ENCODE measurements around the gene CYP27B1. TPM values are rescaled to one million over a fixed set of nuclear protein-coding genes. Genes with fewer than 3 reads are reported as not detected.

The CYP27B1 gene
- total RNA-seq, 1 experiment from 2014 or later = 1.2 TPM

DNA sequence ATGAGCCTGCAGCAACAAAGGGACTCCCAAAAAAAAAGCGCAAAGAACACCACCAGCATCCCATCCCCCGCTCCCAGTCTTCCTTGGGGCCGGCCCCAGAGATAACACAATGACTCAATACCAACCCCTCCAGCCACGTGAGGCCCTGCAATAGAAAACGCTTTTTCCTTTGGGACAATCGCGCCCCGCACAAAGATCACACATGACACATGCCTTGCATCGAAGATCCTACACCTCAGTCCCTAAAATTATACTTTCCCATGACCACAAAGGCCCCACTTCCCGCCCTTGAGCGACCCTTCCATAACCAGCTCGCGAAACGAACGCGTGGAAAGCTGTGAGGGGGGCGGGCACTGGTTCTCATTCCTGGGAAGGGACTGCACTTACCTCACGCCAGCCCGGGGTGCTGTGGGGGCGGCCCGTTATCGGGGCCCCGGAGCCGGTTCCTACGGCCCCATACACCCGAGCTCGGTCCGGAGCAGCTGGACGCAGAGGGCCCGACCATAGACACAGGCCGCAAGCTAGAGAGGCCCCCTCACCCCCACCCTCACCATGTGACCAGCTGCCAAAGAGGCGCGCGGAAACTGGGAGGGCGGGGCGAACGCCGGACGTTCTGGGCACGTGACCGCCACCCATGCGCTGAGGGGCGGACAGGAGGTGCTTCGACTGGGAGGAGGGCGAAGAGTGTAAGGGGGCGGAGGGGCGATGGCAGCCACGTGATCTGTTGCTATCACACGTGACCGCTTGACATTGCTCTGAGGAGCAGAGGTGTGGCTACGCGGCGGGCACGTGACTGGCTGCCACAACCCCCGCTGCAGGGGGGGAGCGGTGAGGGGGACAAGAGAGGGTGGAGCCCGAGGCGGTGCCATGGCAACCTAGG, 14.8 kb downstream of the CYP27B1 start, which contains the start of gene CDK4:
Gene CDK4, minus strand, starts transcription at position 523 of the 880 bp plus-strand sequence. CDS start 593 bp downstream, outside the sequence.
- DNase-seq (ENCODE audit: low read depth) = peak; percentile 99

DNA sequence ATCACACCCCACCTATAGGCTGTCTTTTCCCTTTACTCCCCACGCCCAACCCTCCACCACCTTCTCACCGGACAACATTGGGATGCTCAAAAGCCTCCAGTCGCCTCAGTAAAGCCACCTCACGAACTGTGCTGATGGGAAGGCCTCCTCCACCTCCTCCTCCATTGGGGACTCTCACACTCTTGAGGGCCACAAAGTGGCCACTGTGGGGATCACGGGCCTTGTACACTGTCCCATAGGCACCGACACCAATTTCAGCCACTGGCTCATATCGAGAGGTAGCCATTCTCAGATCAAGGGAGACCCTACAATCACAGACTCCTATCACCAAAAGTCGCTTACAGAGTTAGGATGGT, 15.5 kb downstream of the CYP27B1 start:
- no peak for DNase-seq (ENCODE audit: low read depth)

DNA sequence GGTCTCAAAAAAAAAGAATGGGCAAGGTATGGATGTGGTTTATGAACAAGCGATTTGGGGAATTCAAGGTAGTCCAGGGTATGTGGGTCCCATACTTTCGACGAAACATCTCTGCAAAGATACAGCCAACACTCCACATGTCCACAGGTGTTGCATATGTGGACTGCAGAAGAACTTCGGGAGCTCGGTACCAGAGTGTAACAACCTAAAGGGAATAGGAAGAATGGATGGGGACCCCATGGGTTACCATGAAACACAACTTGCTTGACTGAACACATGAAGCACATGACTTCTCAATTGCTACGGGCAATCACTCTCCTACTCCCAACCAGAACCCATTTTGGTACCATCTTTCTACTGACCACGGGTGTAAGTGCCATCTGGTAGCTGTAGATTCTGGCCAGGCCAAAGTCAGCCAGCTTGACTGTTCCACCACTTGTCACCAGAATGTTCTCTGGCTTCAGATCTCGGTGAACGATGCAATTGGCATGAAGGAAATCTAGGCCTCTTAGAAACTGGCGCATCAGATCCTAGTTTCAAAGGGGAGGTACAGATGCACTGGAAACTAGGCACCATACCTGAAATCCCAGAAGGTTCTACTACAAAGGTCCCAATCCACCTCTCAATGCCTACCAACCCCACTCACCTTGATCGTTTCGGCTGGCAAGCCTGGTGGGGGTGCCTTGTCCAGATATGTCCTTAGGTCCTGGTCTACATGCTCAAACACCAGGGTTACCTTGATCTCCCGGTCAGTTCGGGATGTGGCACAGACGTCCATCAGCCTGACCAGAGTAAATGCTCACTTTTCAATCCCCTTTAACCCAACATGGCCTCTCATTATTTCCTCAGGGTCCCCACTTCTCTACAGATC, 16.1 kb downstream of the CYP27B1 start:
- no peak for DNase-seq (ENCODE audit: low read depth)

DNA sequence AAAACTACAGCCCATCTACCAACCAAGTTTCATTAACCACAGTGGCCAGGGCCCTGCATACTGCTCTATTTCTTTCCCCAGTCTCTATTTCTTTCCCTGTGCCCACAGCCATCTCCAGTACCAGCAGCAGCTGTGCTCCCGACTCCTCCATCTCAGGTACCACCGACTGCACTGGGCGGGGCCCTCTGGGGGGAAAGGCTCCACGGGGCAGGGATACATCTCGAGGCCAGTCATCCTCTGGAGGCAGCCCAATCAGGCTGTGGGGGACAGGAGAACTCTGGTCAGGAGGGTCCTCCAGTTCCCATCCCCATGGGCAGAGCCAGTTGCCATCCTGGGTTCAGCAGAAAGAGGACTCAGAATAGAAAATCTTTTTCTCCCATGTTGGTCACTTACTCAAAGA, 17.8 kb downstream of the CYP27B1 start:
- DNase-seq (ENCODE audit: low read depth) = no peak

DNA sequence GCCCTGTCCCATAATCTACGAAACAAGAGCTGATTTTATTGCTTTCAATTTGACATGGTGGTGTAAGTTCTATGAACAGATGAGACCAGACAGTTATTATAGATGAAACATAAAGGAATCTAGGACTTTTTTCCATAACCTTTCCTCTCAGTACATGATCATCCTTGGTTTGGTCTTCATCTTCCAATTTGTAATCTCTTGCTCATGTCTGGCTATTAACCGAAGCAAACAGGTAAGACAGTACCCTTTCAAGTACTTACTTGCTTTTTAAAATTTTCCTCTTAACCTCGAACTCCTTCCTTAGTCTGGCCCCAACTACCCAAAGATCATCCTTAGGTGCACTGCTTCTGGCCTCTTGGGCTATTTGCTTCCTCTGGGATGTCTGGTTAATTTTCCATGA, 20.9 kb downstream of the CYP27B1 start:
- no peak for DNase-seq (ENCODE audit: low read depth)

DNA sequence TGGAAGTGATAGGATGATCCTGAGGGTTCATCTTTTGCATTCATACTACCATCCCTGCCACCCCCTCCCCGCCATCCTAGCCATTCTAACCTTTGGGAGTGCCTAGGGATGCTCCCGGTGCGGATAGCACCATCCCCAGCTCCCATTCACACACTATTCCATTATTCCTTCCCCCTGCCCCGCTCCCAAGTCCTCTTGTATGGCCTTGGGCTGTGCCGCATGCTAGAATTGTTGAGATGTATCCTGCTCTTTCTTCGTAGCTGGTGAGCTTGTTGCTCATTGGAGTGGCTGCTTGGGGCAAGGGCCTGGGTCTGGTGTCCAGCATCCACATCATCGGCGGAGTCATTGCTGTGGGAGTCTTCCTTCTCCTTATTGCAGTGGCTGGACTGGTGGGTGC, 21.4 kb downstream of the CYP27B1 start:
- no peak for DNase-seq (ENCODE audit: low read depth)

DNA sequence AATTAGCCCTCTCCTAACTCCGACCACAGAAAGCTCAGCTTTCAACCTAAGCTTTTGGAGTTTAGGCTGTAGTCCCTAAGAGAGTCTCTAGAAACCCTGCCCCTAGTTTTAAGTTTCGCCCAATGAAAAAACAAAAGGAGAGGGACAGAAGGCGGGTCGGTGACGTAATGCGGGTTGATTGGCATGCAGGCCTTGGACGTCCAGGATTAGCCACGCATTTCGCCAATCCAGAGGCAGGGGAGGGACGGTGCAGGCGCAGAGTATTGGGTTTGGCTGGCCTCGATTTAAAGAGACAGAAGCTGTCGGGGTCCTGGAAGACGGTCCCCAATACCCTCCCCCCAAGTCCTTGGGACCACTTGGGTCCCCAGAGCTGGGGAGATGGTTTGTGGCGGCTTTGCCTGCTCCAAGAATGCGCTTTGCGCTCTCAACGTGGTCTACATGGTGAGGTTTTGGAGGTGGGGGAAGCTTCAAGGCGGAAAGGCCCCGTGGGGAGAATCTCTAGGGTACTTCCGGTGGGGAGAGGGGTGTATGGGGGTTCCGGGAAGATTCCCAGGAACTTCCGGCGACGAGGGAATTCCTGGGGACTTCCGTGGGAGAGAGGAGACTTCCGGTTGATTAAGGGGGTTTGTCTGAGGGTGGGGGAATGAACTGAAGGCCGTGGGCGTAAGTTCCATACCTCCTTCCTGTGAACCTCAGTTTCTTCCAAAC, 21.9 kb downstream of the CYP27B1 start, which contains the start of gene TSPAN31:
Gene TSPAN31, plus strand, starts transcription at position 263 of the 708 bp plus-strand sequence. Its CDS starts 116 bp downstream, at position 379.
- peak; percentile 98 for DNase-seq (ENCODE audit: low read depth)

DNA sequence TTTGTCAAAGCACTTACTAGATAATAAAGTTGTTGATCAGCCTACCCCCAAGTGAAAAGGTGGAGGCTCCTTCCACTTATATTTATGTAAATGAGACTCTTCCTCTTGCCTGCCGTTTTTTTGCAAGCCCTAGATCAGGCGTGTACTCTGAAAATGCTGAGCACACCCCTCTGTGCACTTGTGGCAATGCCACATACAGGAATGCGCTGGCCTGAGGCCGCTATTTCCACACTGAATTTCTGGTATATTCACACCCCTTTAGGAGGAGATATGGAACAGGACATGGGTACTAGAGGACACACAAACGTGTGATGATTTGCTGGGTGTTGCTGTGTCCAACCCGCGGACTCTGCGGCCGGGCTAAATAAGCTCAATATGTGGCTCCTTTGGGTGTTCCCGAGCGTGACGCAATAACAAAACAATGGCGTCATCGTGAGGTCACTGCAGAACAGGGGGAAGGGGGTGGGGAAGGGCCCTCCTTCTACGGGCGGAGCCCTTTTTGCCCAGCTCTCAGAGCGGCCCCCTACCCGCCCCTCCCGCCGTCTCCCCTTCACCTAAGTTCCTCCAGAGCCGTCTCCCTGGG, 22.6 kb downstream of the CYP27B1 start:
- DNase-seq (ENCODE audit: low read depth) = no peak

DNA sequence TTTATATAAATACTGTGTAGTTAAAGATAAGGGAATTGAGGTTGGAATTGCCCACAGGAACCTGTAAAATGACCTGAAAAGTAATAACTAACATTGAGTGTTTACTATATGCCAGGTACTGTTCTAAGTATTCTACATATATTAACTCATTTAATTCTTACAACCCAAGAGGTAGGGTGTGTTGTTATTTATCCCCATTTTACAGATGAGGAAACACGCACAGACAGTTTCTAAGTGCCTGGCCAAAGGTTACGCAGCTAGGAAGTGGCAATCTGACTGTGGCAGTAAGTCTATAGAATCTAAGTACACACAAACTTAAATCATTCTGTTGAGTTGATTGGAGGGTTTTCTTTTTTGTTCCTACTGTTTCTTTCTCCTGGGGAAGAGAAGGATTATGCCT, 23.1 kb downstream of the CYP27B1 start:
- DNase-seq (ENCODE audit: low read depth) = no peak

DNA sequence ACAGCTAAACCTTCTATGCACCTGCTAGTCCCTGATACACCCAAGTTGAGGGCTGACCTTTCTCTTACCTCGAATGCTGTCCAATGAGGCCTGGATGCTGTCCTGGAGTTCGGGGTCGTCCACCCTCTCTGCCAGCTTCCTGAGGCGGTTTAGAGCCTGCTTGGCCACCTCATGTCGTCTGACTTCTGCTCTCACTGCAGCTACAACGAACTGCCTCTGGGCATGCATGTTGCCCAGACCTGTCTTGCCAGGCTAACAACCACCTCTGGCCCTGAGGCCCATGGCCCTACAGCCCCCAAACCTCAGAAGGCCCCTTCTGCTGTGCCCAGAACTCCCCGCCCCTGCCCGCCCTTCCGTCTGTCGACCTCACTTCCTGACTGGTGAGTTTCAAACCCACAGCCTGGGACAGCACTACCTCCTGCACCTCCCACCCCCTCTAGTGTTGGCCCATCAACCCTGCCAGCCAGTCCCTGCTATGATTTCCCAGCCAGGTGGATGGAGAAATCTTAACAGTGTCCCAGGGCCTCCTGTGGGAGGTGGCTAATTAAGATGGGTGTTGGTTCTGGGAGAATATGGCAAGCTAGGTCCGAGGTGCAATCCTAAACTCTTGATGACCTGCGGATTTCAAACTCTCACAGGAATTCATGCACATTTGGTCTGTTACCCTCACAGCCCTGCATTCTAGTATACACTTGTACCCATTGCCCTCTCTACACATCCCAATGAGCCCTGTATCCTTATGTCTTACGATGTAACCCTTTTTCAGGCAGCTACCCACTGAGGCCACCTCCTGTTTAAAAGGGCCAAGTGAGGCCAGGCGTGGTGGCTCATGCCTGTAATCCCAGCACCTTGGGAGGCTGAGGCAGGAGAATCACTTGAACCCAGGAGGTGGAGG, 24.8 kb downstream of the CYP27B1 start:
- no peak for DNase-seq (ENCODE audit: low read depth)

DNA sequence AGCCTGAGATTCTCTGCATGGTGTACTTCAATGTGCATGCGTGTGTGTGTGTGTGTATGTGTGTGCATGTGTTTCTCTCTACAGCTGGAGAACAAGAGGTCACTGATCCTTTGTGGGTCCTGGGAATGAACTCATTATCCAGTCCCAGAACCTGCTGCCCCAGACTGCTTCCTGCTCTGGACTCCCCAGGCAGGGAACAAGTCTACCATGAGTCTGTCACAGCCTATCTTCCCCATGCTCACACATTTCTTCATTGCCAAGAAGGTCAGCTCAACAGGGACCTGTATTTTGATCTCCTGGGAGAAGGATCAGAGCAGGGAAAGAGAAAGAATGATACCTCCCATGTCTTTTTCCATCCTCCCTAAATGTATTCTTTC, 25.5 kb downstream of the CYP27B1 start:
- no peak for DNase-seq (ENCODE audit: low read depth)

DNA sequence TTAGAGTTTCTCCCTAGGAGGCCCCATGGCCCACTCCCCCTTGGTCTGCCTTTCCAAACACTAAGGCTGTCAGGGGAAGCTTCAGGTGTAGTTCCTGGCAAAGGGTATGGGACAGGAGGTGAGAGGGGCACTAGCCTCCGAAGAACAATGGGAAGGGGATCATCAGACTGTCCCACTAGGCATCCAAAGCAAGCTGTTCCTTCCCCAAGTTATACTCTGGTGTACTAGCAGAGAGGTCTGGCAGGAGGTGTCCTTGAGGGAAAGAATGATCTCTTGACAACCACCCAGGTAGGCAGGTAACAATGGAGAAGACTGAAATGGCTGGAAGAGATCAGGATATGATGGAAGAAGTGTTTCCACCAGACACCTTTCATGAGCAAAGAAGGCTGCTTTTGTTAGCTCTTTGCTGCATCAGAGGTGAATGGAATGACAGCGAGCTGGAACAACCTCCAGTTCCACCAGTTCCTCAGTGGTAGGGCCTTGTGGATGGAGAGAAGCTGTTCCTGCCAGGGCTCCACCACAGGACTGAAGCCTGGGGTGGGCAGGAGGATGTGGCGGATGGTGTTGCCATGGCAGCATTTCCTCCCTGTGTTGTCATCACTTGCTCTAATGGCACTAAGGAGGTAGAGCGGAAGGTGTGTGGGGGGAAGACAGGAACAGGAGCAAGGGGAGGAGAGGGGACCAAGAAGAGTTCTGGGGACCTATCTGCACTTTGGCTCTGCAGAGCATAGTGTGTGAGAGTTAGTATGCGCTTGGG, 26.0 kb downstream of the CYP27B1 start:
- no peak for DNase-seq (ENCODE audit: low read depth)

DNA sequence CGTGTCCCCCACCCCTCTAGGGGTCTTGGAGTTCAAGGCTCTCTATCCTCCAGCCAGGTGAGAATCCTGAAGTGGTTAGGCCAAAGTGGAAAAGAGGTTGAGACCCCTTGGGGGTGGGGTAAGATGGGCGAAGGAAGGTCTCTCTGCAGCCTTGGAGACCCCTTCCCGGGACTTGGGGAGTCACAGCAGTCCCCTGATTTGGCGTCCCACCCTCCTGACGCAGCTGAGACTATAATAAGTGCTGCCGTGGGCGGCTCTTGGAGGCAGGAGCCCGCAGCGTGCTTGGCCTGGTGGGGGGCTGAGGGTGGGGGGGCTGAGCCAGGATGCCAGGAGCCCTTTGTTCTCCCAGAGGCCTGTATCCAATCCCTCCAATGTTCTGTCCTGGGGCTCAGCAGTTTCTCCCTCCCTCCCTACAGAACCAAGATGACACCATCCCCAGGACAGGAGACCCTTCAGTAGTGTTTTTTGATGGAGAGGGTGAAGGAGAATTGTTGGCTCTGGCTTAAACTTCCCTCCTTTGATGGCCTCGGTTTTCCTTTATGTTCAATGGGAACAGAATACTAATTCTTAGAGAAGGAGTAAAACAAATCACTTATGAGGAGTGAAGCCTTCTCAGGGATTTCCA, 26.9 kb downstream of the CYP27B1 start:
- DNase-seq (ENCODE audit: low read depth) = no peak

DNA sequence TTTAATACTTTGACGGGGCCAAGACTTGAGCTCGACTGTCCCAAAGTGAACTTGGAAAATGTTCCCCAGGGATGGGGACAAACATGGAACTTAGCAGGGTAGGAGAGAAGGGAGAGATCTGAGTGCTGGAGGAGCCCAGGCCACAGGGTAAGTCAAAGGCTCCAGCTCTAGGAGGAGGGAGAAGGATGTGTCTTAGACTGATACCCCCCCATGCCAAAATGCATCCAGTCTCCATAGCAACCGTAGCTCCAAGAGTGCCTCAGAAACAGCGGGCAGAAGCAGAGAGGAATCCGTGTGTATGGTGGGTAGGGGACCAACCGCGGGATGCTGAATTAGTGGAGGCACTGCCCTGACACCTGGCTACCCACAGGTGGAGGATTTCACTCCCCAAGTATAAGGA, 27.5 kb downstream of the CYP27B1 start:
- no peak for DNase-seq (ENCODE audit: low read depth)

DNA sequence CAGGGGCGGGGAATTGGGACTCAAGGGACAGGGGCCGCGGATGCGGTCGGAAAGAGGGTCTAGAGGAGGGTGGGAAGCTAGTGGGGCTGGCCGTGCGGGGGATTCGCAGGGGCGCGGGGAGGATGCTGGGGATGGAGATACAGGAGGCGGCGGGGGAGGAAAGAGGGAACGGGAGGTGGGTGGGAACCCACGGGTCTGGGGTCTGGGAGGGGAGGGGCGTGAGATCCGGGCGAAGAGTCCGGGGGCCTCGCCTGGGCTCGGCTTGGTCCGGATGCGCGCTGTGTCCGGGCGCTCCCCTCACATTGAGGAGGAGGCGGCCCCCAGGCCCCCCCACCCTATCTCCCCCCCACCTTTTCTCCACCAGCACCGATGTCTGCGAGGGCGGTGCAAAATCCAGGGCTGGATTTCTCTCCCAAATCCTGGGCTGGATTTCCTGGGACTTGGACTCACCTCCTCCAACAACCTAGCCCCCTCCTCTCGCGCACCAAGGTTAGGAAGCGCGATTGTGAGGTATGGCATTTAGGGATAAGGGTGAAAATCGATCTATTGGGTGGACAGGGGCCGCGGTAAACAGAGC, 28.1 kb downstream of the CYP27B1 start, which contains the start of gene AGAP2:
Gene AGAP2, minus strand, starts transcription at position 82 of the 577 bp plus-strand sequence. CDS start 496 bp downstream, outside the sequence.
- DNase-seq (ENCODE audit: low read depth) = peak; percentile 21

DNA sequence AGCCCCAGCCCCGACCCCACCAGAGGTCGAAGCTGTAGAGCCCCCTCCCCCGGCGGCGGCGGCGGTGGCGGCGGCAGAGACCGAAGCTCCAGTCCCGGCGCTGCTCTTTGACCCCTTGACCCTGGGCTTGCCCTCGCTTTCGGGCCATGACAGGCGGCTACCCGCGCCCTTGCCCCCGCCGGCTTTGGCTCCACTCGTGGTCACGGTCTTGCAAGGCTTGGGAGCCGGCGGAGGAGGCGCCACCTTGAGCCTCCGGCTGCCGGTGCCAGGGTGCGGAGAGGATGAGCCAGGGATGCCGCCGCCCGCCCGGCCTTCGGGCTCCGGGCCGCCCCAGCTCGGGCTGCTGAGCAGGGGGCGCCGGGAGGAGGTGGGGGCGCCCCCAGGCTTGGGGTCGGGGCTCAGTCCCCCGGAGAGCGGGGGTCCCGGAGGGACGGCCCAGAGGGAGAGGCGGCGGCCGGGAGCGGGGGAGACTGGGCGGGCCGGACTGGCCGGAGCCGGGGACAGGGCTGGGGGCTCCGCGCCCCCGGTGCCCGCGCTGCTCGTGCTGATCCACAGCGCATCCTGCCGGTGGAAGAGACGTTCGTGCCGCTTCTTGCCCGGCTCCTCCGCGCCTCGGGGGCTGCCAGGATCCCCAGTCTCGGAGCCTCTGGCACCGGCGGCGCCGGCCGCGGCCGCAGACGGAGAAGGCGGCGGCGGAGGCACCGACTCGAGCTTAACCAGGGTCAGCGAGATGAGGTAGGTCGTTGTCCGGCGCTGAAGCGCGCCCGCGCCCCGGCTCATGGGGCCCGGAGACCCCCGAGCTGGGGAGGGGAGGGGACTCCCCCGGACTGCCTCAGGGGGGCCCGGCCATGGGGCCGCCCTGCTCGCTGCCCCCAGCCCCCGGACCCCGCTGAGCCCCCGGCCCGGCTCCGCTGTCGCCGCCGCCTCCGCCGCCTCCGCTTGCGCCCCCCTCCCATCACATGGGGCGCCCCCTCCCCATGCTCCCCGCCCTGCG, 29.1 kb downstream of the CYP27B1 start:
- DNase-seq (ENCODE audit: low read depth) = no peak

DNA sequence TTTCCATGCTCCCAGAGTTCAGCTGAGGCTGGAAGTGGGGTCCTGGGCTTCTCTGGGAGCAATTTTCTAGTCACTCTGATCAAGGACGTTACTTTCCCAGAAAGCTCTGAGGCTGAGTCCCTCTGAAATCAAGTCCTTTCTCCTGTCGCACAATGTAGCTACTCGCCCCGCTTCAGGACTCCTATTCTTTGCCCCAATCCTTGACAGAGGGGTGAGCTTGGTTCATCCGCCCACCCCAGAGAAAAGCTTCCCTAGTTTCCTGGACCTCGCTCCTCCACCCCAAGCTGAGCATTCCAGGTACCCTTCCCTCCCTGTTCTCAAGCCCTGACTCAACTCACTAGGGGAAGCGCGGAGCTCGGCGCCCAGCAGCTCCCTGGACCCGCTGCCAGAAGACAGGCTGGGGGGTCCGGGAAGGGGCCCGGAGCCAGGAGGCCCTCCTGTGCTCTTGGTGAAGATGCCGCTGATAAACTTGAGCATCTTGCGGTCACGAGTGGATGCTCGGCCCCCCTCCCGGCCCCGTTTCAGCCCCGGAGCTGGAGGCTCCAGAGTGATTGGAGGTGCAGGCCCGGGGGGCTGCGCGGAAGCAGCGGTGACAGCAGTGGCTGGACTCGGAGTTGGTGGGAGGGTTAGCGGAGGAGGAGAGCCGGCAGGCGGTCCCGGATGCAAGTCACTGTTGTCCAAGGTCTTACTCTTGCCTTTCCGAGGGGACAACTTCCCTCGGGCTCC, 30.0 kb downstream of the CYP27B1 start:
- no peak for DNase-seq (ENCODE audit: low read depth)

All from RPMI7951 (cell line).